GM12878 (cell line): Measurements from ENCODE around the gene PGBD5. TPM values are rescaled to one million over a fixed set of nuclear protein-coding genes. Genes with fewer than 3 reads are reported as not detected.

Source experiments
- ATAC-seq: fragments of 200-7000 bp; cut with Tn5 transposase; 3 replicates; pipeline ENCODE4 v1.9.1; 2020; ENCODE audit warnings: mild to moderate bottlenecking, moderate library complexity
- BruUV-seq: library from RNA; stranded (reverse); fragments of 400-500 nt; replicated peaks from 2 replicates; lab custom pipeline; 2021; lab: Mats Ljungman, UMichigan
- CTCF ChIA-PET: fragments of 300-600 bp; sonication (Branson Sonifier 250); formaldehyde crosslinking; extraction: SDS; loops from one replicate; lab custom pipeline; 2021; ENCODE audit warnings: inconsistent platforms; lab: Yijun Ruan, JAX
- POLR2A ChIA-PET: fragments of 350-600 bp; formaldehyde crosslinking; extraction: SDS; loops from one replicate; lab custom pipeline; 2021; ENCODE audit warnings: inconsistent platforms; lab: Charles Lee
- RAD21 ChIA-PET: fragments of 300-600 bp; sonication (Branson Sonifier 250); formaldehyde crosslinking; loops from one replicate; lab custom pipeline; 2023; ENCODE audit warnings: antibody characterized with exemption; ENCODE audit not compliant: unreplicated experiment; lab: Charles Lee
- SMC1A ChIA-PET: fragments of 300-600 bp; sonication (Branson Sonifier 250); formaldehyde crosslinking; loops from one replicate; lab custom pipeline; 2023; ENCODE audit not compliant: unreplicated experiment, uncharacterized antibody; lab: Charles Lee
- DNase-seq: peaks from one replicate; pipeline ENCODE4 v3.0.0-alpha.2; 2011; ENCODE audit warnings: low read depth, low spot score
- FAIRE-seq: peaks from 3 replicates; lab custom pipeline; 2011; peaks lifted over from hg19 to GRCh38; lab: Jason Lieb, UNC
- H2AFZ ChIP-seq: 2 replicates; pipeline ENCODE4 v1.6.0; 2011; ENCODE audit warnings: low read depth, low read length, control low read depth; ENCODE audit not compliant: control insufficient read depth
- H3K27ac ChIP-seq: 2 replicates; pipeline ENCODE4 v1.5.1; 2011; ENCODE audit warnings: control low read depth; ENCODE audit not compliant: control insufficient read depth, insufficient read depth
- H3K27me3 ChIP-seq, 2 experiments: replicated peaks in 1 of 2; 2 replicates each; pipeline versions ENCODE4 v1.6.0 to v1.6.1; 2011; ENCODE audit warnings: low read length in 1 of 2; ENCODE audit not compliant: control insufficient read depth in 2 of 2, insufficient read depth in 2 of 2
- H3K36me3 ChIP-seq, 2 experiments: 2 replicates each; pipeline ENCODE4 v1.5.1; 2011; ENCODE audit warnings: low read length in 1 of 2; ENCODE audit not compliant: control insufficient read depth in 2 of 2, insufficient read depth in 2 of 2
- H3K4me1 ChIP-seq: 2 replicates; pipeline ENCODE4 v1.6.1; 2011; ENCODE audit warnings: mild to moderate bottlenecking, low read length, moderate library complexity, mixed read lengths; ENCODE audit not compliant: control insufficient read depth, insufficient read depth
- H3K4me2 ChIP-seq: 2 replicates; pipeline ENCODE4 v1.6.0; 2011; ENCODE audit warnings: control low read depth; ENCODE audit not compliant: control insufficient read depth, insufficient read depth
- H3K4me3 ChIP-seq: fragments of 200-600 bp; sonication (generic); 2 replicates; pipeline ENCODE4 v1.5.1; 2016
- H3K79me2 ChIP-seq: 2 replicates; pipeline ENCODE4 v1.6.0; 2011; ENCODE audit warnings: low read length; ENCODE audit not compliant: control insufficient read depth, insufficient read depth
- H3K9ac ChIP-seq: 2 replicates; pipeline ENCODE4 v1.8.0; 2011; ENCODE audit warnings: low read length, control low read depth, mixed read lengths; ENCODE audit not compliant: control insufficient read depth, insufficient read depth
- H3K9me3 ChIP-seq: replicated peaks from 3 replicates; pipeline ENCODE4 v1.5.1; 2011; ENCODE audit warnings: mild to moderate bottlenecking, low read length; ENCODE audit not compliant: control insufficient read depth, insufficient read depth
- H4K20me1 ChIP-seq: 2 replicates; pipeline ENCODE4 v1.6.0; 2011; ENCODE audit not compliant: control insufficient read depth, insufficient read depth
- JUND ChIP-seq: IDR thresholded peaks from 2 replicates; pipeline ENCODE4 v1.6.1; 2012; ENCODE audit warnings: low read depth, mild to moderate bottlenecking, low read length, improper control_type of control experiment, moderate library complexity
- LARP7 ChIP-seq: fragments of 450-650 bp; IDR thresholded peaks from 2 replicates; pipeline ENCODE4 v1.6.1; 2017; ENCODE audit warnings: mild to moderate bottlenecking
- MTA3 ChIP-seq: IDR thresholded peaks from 2 replicates; pipeline ENCODE4 v1.6.1; 2012; ENCODE audit warnings: low read length, inconsistent platforms, borderline replicate concordance
- WRNIP1 ChIP-seq: IDR thresholded peaks from 2 replicates; pipeline ENCODE4 v1.6.1; 2011; ENCODE audit warnings: low read depth, low read length, improper control_type of control experiment, borderline replicate concordance
- WGBS: methylation state at CpG from one replicate; pipeline ENCODE4 v1.1.6; 2016; ENCODE audit warnings: low lambda C conversion rate; ENCODE audit not compliant: insufficient replicate concordance, insufficient coverage; ENCODE audit errors: missing lambda C conversion rate; 5-methylcytosine and 5-hydroxymethylcytosine counted together
- in situ Hi-C: fragments of 300-500 bp; cut with MboI; formaldehyde crosslinking; loops from 9 replicates; pipeline ENCODE4 v1.14.3; 2018; ENCODE audit warnings: mixed read lengths
- intact Hi-C: fragments of 100-400 bp; cut with micrococcal nuclease; formaldehyde crosslinking; loops from one replicate; pipeline ENCODE4 v1.14.2; 2022; ENCODE audit not compliant: unreplicated experiment
- polyA plus RNA-seq, 11 experiments: library from polyadenylated mRNA; depleted of rRNA in 4 of 11; unstranded in 6 of 11; stranded (reverse) in 5 of 11; fragments of >200 nt; fragmentation: Nextera tagmentation in 4 of 11; fragmentation: Illumina TruSeq in 1 of 11; extraction: Ambion mirVana in 4 of 11; extraction: Trizol in 1 of 11; gene quantifications; 1 replicate in 1 of 11; 2 replicates in 10 of 11; pipeline versions ENCODE4 v1.2.1 to v1.2.3, GENCODE V29; 2011 to 2016; ENCODE audit warnings: inconsistent platforms in 2 of 11, missing spikeins in 2 of 11, low read depth in 1 of 11
- total RNA-seq, 4 experiments: library from RNA; depleted of rRNA in 3 of 4; stranded (reverse); fragments of >200 nt in 3 of 4; fragmentation: Illumina TruSeq in 1 of 4; extraction: Trizol in 1 of 4; gene quantifications; 2 replicates each; pipeline versions ENCODE4 v1.2.1 to v1.2.3, GENCODE V29; 2013 to 2021
- TF ChIP-seq, protein P1 (sequence below): fragments of 150-350 bp; IDR thresholded peaks from 2 replicates; pipeline ENCODE4 v1.6.1; 2016; ENCODE audit warnings: low read depth, low read length
- TF ChIP-seq, protein P2 (sequence below): IDR thresholded peaks from 2 replicates; pipeline ENCODE4 v1.6.1; 2012; ENCODE audit warnings: low read depth, low read length, improper control_type of control experiment
- TF ChIP-seq, protein P3 (sequence below): fragments of 450-650 bp; IDR thresholded peaks from 2 replicates; pipeline ENCODE4 v1.6.1; 2016; ENCODE audit warnings: mild to moderate bottlenecking, moderate library complexity, borderline replicate concordance

PGBD5 gene
- total and polyA plus RNA-seq, 10 of the 15 experiments (the other 5 are each of a cell fraction or from before 2014, with no cell fraction given): 0.03 TPM; not detected in 9

DNA sequence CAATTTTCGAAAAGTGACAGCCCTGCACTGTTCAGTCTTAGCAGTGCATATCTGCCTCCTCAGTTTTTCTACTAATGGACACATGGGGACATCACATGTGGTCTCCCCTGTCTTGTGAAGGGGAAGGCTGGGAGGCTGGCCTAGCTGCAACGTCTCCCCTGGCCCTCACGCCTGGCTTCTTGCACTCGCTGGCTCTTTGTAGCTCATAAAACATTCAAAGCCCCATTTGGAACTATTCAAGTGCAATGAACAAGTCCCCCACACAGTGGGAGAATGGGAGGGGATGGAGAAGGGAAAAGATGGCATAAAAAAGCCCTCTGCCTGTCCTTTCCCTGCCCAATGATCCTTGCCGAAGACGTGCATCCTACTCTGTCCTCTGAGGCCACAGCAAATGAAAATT lies 73.6 kb downstream of the PGBD5 start (continued):
- TF ChIP-seq, protein P1, sequence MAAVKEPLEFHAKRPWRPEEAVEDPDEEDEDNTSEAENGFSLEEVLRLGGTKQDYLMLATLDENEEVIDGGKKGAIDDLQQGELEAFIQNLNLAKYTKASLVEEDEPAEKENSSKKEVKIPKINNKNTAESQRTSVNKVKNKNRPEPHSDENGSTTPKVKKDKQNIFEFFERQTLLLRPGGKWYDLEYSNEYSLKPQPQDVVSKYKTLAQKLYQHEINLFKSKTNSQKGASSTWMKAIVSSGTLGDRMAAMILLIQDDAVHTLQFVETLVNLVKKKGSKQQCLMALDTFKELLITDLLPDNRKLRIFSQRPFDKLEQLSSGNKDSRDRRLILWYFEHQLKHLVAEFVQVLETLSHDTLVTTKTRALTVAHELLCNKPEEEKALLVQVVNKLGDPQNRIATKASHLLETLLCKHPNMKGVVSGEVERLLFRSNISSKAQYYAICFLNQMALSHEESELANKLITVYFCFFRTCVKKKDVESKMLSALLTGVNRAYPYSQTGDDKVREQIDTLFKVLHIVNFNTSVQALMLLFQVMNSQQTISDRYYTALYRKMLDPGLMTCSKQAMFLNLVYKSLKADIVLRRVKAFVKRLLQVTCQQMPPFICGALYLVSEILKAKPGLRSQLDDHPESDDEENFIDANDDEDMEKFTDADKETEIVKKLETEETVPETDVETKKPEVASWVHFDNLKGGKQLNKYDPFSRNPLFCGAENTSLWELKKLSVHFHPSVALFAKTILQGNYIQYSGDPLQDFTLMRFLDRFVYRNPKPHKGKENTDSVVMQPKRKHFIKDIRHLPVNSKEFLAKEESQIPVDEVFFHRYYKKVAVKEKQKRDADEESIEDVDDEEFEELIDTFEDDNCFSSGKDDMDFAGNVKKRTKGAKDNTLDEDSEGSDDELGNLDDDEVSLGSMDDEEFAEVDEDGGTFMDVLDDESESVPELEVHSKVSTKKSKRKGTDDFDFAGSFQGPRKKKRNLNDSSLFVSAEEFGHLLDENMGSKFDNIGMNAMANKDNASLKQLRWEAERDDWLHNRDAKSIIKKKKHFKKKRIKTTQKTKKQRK: no peak
- no peak for TF ChIP-seq MTA3
- no peak for TF ChIP-seq LARP7
- no peak for TF ChIP-seq JUND
- TF ChIP-seq WRNIP1: no peak

DNA sequence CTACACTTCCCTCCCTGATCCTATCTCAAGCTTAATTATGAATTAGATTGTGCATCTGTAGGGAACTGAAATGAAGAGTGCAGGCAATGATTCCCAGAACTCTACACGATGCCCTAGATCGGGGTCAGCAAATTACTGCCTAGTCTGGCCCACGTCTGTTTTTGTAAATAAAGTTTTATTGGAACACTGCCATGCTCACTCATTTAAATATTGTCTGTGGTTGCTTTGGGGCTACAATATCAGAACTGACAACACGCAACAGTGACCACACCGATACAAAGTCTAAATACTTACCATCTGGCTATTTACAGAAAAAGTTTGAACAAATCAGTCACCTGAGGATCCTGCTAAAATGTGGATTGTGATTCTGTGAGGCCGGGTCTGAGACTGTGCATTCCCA lies 74.1 kb downstream of the PGBD5 start:
- no peak for DNase-seq
- Histone ChIP-seq H2AFZ (no peak overlapping the region), H3K79me2 (no peaks in the 10 kb centered on the region), H3K4me1 (no peaks in the 10 kb centered on the region), H3K4me3 (no peak overlapping the region), H3K27ac (no peak overlapping the region), H3K9me3 (no peaks in the 10 kb centered on the region), H3K9ac (no peak overlapping the region), H4K20me1 (no peaks in the 10 kb centered on the region), H3K36me3 (no peaks in the 10 kb centered on the region), H3K4me2 (no peak overlapping the region), H3K27me3 (peaks cover 0 to 6% of the 10 kb centered on the region in 2 experiments; a peak in 3 of 4 replicates)
- CTCF ChIA-PET: no interaction called here
- SMC1A ChIA-PET: no interaction called here
- TF ChIP-seq, protein P2, sequence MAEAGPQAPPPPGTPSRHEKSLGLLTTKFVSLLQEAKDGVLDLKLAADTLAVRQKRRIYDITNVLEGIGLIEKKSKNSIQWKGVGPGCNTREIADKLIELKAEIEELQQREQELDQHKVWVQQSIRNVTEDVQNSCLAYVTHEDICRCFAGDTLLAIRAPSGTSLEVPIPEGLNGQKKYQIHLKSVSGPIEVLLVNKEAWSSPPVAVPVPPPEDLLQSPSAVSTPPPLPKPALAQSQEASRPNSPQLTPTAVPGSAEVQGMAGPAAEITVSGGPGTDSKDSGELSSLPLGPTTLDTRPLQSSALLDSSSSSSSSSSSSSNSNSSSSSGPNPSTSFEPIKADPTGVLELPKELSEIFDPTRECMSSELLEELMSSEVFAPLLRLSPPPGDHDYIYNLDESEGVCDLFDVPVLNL: no peak
- TF ChIP-seq, protein P3, sequence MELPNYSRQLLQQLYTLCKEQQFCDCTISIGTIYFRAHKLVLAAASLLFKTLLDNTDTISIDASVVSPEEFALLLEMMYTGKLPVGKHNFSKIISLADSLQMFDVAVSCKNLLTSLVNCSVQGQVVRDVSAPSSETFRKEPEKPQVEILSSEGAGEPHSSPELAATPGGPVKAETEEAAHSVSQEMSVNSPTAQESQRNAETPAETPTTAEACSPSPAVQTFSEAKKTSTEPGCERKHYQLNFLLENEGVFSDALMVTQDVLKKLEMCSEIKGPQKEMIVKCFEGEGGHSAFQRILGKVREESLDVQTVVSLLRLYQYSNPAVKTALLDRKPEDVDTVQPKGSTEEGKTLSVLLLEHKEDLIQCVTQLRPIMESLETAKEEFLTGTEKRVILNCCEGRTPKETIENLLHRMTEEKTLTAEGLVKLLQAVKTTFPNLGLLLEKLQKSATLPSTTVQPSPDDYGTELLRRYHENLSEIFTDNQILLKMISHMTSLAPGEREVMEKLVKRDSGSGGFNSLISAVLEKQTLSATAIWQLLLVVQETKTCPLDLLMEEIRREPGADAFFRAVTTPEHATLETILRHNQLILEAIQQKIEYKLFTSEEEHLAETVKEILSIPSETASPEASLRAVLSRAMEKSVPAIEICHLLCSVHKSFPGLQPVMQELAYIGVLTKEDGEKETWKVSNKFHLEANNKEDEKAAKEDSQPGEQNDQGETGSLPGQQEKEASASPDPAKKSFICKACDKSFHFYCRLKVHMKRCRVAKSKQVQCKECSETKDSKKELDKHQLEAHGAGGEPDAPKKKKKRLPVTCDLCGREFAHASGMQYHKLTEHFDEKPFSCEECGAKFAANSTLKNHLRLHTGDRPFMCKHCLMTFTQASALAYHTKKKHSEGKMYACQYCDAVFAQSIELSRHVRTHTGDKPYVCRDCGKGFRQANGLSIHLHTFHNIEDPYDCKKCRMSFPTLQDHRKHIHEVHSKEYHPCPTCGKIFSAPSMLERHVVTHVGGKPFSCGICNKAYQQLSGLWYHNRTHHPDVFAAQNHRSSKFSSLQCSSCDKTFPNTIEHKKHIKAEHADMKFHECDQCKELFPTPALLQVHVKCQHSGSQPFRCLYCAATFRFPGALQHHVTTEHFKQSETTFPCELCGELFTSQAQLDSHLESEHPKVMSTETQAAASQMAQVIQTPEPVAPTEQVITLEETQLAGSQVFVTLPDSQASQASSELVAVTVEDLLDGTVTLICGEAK: peak; percentile 33; the same call in 1 of the 2 replicates
- FAIRE-seq: no peak
- intact Hi-C loops (no loop called here), in situ Hi-C loops (no loop called here)
- RAD21 ChIA-PET: no interaction called here
- WGBS: 6% methylated on average over 6 of the region's 6 CpGs
- POLR2A ChIA-PET: no interaction called here
- no TSS peak for BruUV-seq
- no peak for ATAC-seq
